ENCODE results near the gene SPTB.

The SPTB gene

GRCh38 chr14:64920465-64920864 lies 40.8 kb upstream of the SPTB start:
- TF ChIP-seq TARDBP (IDR thresholded peaks at IDR 0.05) = no peak
- no peak for DNase-seq (ENCODE audit: extremely low spot score)
- ChIA-PET CTCF (interaction anchor here (0.7 kb wide), 1 partner anchor 24 kb away, joined by 3 read pairs; no protein-coding TSS in a partner anchor), POLR2A (no interaction called here)

- CTCF ChIA-PET = interaction anchor here (0.7 kb wide), 1 partner anchor 24 kb away, joined by 3 read pairs; no protein-coding TSS in a partner anchor
- TF ChIP-seq BHLHE40 (IDR thresholded peaks at IDR 0.05; ENCODE audit: borderline replicate concordance) = no peak
- no peak for TF ChIP-seq PKNOX1 (IDR thresholded peaks at IDR 0.05)
- no peak for TF ChIP-seq FOXK2 (IDR thresholded peaks at IDR 0.05)
- no peak for TF ChIP-seq TARDBP (IDR thresholded peaks at IDR 0.05)
- TF ChIP-seq FOXA1 (IDR thresholded peaks at IDR 0.05) = no peak
- no peak for TF ChIP-seq ARNT (IDR thresholded peaks at IDR 0.05)
- no peak for DNase-seq (ENCODE audit: extremely low spot score)
- POLR2A ChIA-PET = no interaction called here
These were observed 39.9 kb upstream of the SPTB start for GRCh38 chr14:64919618-64920017.

- POLR2A ChIA-PET = no interaction called here
- DNase-seq (ENCODE audit: extremely low spot score) = no peak
- CTCF ChIA-PET = no interaction called here
- TF ChIP-seq HDGF (IDR thresholded peaks at IDR 0.05; ENCODE audit: borderline replicate concordance) (no peak), SP1 (IDR thresholded peaks at IDR 0.05) (no peak)
These were observed 39.5 kb upstream of the SPTB start for GRCh38 chr14:64919215-64919614.

GRCh38 chr14:64918216-64918615 lies 38.5 kb upstream of the SPTB start:
- no peak for DNase-seq (ENCODE audit: extremely low spot score)
- TF ChIP-seq PKNOX1 (IDR thresholded peaks at IDR 0.05) (no peak), LEF1 (IDR thresholded peaks at IDR 0.05; ENCODE audit: borderline replicate concordance) (no peak), BHLHE40 (IDR thresholded peaks at IDR 0.05; ENCODE audit: borderline replicate concordance) (no peak), CTBP1 (IDR thresholded peaks at IDR 0.05; ENCODE audit: borderline replicate concordance) (no peak), FOXK2 (IDR thresholded peaks at IDR 0.05) (no peak), ARNT (IDR thresholded peaks at IDR 0.05) (no peak), FOXM1 (IDR thresholded peaks at IDR 0.05; ENCODE audit: borderline replicate concordance) (no peak), FOXA1 (IDR thresholded peaks at IDR 0.05) (no peak), SP1 (IDR thresholded peaks at IDR 0.05) (no peak)
- ChIA-PET POLR2A (no interaction called here), CTCF (no interaction called here)

- DNase-seq (ENCODE audit: extremely low spot score) = no peak
- TF ChIP-seq BHLHE40 (IDR thresholded peaks at IDR 0.05; ENCODE audit: borderline replicate concordance) (no peak), NFRKB (IDR thresholded peaks at IDR 0.05) (no peak), ELF4 (IDR thresholded peaks at IDR 0.05) (no peak), FOXK2 (IDR thresholded peaks at IDR 0.05) (no peak), FOXA1 (IDR thresholded peaks at IDR 0.05) (no peak), ZNF384 (IDR thresholded peaks at IDR 0.05) (no peak), SP1 (IDR thresholded peaks at IDR 0.05) (no peak), L3MBTL2 (conservative IDR thresholded peaks at IDR 0.05) (no peak), CTBP1 (IDR thresholded peaks at IDR 0.05; ENCODE audit: borderline replicate concordance) (no peak), LEF1 (IDR thresholded peaks at IDR 0.05; ENCODE audit: borderline replicate concordance) (no peak), PKNOX1 (IDR thresholded peaks at IDR 0.05) (no peak), TARDBP (IDR thresholded peaks at IDR 0.05) (no peak), SUZ12 (IDR thresholded peaks at IDR 0.05) (no peak), FOXM1 (IDR thresholded peaks at IDR 0.05; ENCODE audit: borderline replicate concordance) (no peak), HDGF (IDR thresholded peaks at IDR 0.05; ENCODE audit: borderline replicate concordance) (no peak)
- ChIA-PET POLR2A (interaction anchor here (0.5 kb wide), 1 partner anchor 39 kb away, joined by 4 read pairs; no protein-coding TSS in a partner anchor), CTCF (no interaction called here)
These were observed 36.1 kb upstream of the SPTB start for GRCh38 chr14:64915797-64916196.

GRCh38 chr14:64915029-64915424 lies 35.3 kb upstream of the SPTB start:
- ChIA-PET CTCF (interaction anchor here (1.1 kb wide), 1 partner anchor 23 kb away, joined by 3 read pairs; no protein-coding TSS in a partner anchor), POLR2A (interaction anchor here (0.5 to 1.8 kb wide), 11 partner anchors 9 to 220 kb away, joined by 3 to 8 read pairs (median 3); no protein-coding TSS in a partner anchor)
- TF ChIP-seq CTBP1 (IDR thresholded peaks at IDR 0.05; ENCODE audit: borderline replicate concordance) = no peak
- no peak for TF ChIP-seq LEF1 (IDR thresholded peaks at IDR 0.05; ENCODE audit: borderline replicate concordance)
- no peak for TF ChIP-seq ZNF384 (IDR thresholded peaks at IDR 0.05)
- no peak for TF ChIP-seq FOXK2 (IDR thresholded peaks at IDR 0.05)
- no peak for TF ChIP-seq FOXA1 (IDR thresholded peaks at IDR 0.05)
- TF ChIP-seq HDGF (IDR thresholded peaks at IDR 0.05; ENCODE audit: borderline replicate concordance) = no peak
- TF ChIP-seq L3MBTL2 (conservative IDR thresholded peaks at IDR 0.05) = no peak
- no peak for TF ChIP-seq PKNOX1 (IDR thresholded peaks at IDR 0.05)
- no peak for TF ChIP-seq SP1 (IDR thresholded peaks at IDR 0.05)
- TF ChIP-seq BHLHE40 (IDR thresholded peaks at IDR 0.05; ENCODE audit: borderline replicate concordance) = no peak
- TF ChIP-seq ELF4 (IDR thresholded peaks at IDR 0.05) = no peak
- TF ChIP-seq TARDBP (IDR thresholded peaks at IDR 0.05) = no peak
- TF ChIP-seq SUZ12 (IDR thresholded peaks at IDR 0.05) = no peak
- no peak for TF ChIP-seq FOXM1 (IDR thresholded peaks at IDR 0.05; ENCODE audit: borderline replicate concordance)
- no peak for TF ChIP-seq ARNT (IDR thresholded peaks at IDR 0.05)
- no peak for TF ChIP-seq NFRKB (IDR thresholded peaks at IDR 0.05)
- no peak for DNase-seq (ENCODE audit: extremely low spot score)
